Fibroblast of peridontal ligament (primary cell): ENCODE data around the gene ANKRD65.
"Not testable (repeated sequence)": the region's sequence is repeated elsewhere in the genome, so short reads cannot be mapped to it uniquely, and the experiment has no call there.

Source experiments
- DNase-seq: peaks from one replicate; pipeline ENCODE4 v3.0.0-alpha.2; 2010; ENCODE audit errors: extremely low read depth

ANKRD65 gene

DNA sequence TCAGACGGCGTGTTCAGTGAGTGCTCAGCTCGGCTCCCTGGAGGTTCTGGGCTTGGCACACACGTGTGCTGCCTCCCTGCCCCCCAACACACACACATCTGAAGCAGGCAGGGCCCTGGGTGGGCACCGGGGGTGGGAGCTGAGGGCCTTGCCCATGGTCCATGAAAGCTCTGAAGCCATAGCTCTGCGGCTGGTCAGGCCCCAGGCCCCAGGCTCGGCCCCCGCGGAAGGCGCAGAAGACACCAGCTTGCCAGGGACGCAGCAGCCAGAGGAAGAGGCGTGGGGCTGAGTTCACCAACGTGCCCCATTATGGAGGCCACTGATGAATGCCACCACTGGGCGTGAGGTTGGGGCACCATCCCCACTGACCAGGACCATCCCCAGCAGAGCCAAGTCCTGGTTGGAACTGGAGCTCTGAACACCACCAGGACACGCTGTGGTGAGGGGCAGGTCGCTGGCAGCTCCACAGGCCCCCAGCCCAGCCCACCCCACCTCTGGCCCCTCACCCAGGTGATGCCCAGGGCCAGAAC, 50.2 kb downstream of the ANKRD65 start:
- DNase-seq = no peak

DNA sequence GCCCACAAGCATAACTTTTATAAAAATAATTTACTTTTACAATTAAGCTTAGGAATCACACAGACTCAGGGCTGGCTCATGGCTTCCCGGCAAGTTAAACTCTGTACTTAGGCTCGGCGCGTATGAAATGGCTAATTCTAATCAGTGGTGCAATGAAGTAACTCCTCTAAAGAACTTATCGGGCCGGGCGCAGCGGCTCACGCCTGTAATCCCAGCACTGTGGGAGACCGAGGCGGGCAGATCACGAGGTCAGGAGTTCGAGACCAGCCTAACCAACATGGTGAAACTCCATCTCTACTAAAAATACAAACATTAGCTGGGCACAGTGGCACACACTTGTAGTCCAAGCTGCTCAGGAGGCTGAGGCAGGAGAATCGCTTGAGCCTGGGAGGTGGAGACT, 51.0 kb downstream of the ANKRD65 start:
- not testable (repeated sequence) for DNase-seq
